GM20000 (cell line): ENCODE measurements around the gene GLRA1.
"Not testable (repeated sequence)": the region's sequence is repeated elsewhere in the genome, so short reads cannot be mapped to it uniquely, and the experiment has no call there.

Experiments used
- DNase-seq: peaks from one replicate; pipeline ENCODE4 v3.0.0; 2012; ENCODE audit warnings: low spot score
- CTCF ChIP-seq: IDR thresholded peaks from 2 replicates; pipeline ENCODE4 v1.5.1; 2012; ENCODE audit warnings: mild to moderate bottlenecking, control low read depth; ENCODE audit errors: extremely low read depth, missing control alignments

GLRA1 gene

DNA sequence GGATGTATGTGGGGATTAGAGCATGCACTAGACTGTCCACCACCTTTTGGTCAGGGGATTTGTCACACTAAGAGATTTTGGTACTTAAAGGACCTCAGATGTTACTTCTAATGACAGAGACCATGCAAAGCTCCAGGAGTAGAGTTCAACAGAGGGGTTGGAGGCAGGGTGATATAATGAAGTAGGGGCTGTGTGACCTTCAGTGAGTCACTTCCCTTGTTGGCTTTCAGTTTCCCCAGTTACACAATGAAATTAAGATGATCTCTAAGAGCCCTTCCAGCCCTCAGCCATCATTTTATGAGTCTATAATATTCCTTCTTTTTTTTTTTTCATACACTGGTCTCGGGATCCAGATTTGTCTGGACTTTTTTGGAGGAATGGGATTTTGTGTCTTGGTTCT, 26.8 kb downstream of the GLRA1 start:
- TF ChIP-seq CTCF = no peak
- no peak for DNase-seq

DNA sequence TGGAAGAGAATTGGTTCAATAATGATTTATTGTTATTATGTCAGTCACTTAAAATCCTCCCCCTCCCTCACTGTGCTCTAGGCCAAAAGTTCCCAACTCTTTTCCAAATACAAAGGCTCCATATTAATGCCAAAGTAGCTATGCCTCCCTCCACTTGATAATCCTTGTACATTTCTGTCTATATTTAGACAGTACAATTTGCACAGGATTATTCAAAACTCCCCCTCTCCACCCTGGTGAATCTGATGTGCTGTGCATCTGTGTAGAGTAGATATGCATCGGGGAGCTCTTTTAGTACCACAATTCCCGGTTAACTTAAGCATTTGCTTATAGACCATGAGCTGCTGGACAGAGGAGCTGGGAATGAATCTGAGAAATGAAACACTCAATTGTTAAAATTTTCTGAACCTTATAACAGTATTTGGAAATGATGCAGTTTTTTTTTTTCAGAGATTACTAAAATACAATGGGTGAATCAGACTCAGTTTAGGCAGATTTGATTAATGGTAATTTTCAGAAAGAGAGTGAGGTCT, 27.6 kb downstream of the GLRA1 start:
- DNase-seq = no peak
- TF ChIP-seq CTCF = no peak

- TF ChIP-seq CTCF = no peak
- no peak for DNase-seq
Measured at GRCh38 chr5:151896031-151896691, 28.5 kb downstream of the GLRA1 start.

GRCh38 chr5:151895660-151896030, 29.0 kb downstream of the GLRA1 start:
- DNase-seq = no peak
- no peak for TF ChIP-seq CTCF

DNA sequence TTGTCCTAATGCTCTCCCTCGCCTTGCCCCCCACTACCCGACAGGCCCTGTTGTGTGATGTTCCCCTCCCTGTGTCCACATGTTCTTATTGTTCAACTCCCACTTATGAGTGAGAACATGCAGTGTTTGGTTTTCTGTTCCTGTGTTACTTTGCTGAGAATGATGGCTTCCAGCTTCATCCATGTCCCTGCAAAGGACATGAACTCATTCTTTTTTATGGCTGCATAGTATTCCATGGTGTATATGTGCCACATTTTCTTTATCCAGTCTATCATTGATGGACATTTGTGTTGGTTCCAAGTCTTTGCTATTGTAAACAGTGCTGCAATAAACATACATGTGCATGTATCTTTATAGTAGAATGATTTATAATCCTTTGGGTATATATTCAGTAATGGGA, 31.2 kb downstream of the GLRA1 start:
- not testable (repeated sequence) for DNase-seq

GRCh38 chr5:151892393-151892792, 32.3 kb downstream of the GLRA1 start:
- TF ChIP-seq CTCF = no peak
- DNase-seq = no peak

DNA sequence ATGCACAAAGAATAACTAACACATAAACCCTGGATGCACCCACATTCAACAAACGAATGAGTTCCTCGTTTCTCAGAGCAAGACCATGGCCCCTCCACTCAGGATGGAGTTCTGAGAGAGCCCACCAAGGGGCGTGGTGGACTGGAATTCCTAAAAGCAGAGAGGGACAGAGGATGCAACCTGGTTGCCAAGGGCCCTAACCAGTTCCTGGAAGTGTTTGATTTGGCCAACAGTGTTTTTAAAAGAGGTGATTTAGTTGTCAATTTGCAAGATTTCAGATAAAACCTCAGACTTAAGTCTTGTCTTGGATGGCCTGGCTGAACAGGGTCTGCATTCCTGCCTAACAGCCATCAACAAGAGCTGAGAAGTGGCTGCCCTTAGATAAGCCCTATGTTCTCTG, 34.4 kb downstream of the GLRA1 start:
- no peak for TF ChIP-seq CTCF
- no peak for DNase-seq

DNA sequence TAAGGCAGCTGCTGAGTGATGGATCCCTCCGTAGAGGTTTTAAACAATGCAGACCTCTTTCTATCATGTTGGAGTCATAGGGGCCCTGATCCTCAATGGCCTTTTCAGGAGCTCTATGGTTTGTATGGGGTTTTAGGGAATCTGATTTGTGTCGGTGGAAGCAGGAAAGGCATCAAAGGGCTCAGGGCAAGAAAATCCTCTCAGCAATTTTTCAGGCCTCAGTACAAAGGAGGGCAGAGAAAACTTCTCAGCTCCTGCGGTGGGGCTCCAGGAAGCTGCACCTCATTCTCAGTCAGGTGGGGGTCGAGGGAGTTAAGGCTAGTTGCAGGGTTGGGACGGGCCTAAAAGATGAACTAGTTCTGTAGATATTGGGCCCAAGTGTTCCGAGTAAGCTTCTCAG, 35.0 kb downstream of the GLRA1 start:
- no peak for TF ChIP-seq CTCF
- DNase-seq = no peak
